B cell (primary cell): ENCODE data around the gene SARM1. TPM values are rescaled to one million over a fixed set of nuclear protein-coding genes. Genes with fewer than 3 reads are reported as not detected.

ENCODE experiments used
- ATAC-seq: fragments of 200-7000 bp; cut with Tn5 transposase; one replicate; pipeline ENCODE4 v1.10.0; 2021; ENCODE audit warnings: low read depth, mild to moderate bottlenecking, moderate number of reproducible peaks, moderate library complexity
- CTCF ChIA-PET: fragments of 350-600 bp; sonication (Branson Sonifier 250); formaldehyde crosslinking; loops from one replicate; lab custom pipeline; 2021; ENCODE audit warnings: antibody characterized with exemption, inconsistent platforms; lab: Charles Lee
- POLR2A ChIA-PET: fragments of 350-600 bp; sonication (Branson Sonifier 250); formaldehyde crosslinking; loops from one replicate; lab custom pipeline; 2021; ENCODE audit warnings: antibody characterized with exemption; lab: Charles Lee
- DNase-seq: peaks from one replicate; pipeline ENCODE4 v3.0.0; 2013
- H2AFZ ChIP-seq: 2 replicates; pipeline ENCODE4 v1.6.1; 2012; ENCODE audit warnings: mild to moderate bottlenecking, low read depth, low read length; ENCODE audit not compliant: insufficient read depth, poor library complexity, severe bottlenecking
- H3K27ac ChIP-seq, 2 donors: 1 replicate in 1 of 2; 2 replicates in 1 of 2; pipeline ENCODE4 v1.5.1; 2012 to 2013; ENCODE audit warnings: low read length in 2 of 2, mild to moderate bottlenecking in 2 of 2, moderate library complexity in 1 of 2
- H3K27me3 ChIP-seq, 4 experiments: fragments of 200-600 bp in 1 of 4; sonication (generic) in 1 of 4; replicated peaks in 1 of 4; 1 replicate in 2 of 4; 2 replicates in 2 of 4; pipeline versions ENCODE4 v1.6.1 to v1.7.0; 2013 to 2016; ENCODE audit warnings: low read length in 3 of 4, mild to moderate bottlenecking in 2 of 4, mixed read lengths in 1 of 4, moderate library complexity in 1 of 4; ENCODE audit not compliant: insufficient read depth in 4 of 4, control insufficient read depth in 3 of 4; ENCODE audit errors: control extremely low read depth in 1 of 4
- H3K36me3 ChIP-seq, 2 experiments: replicated peaks in 1 of 2; 1 replicate in 1 of 2; 2 replicates in 1 of 2; pipeline versions ENCODE4 v1.6.1 to v1.7.1; 2013; ENCODE audit warnings: low read length in 1 of 2; ENCODE audit not compliant: insufficient read depth in 2 of 2, control insufficient read depth in 1 of 2; ENCODE audit errors: control extremely low read depth in 1 of 2, extremely low read depth in 1 of 2
- H3K4me1 ChIP-seq, 2 donors: fragments of 200-600 bp in 1 of 2; sonication (generic) in 1 of 2; 1 replicate in 1 of 2; 2 replicates in 1 of 2; pipeline versions ENCODE4 v1.5.1 to v1.6.1; 2013 to 2017; ENCODE audit warnings: low read length in 2 of 2; ENCODE audit not compliant: control insufficient read depth in 2 of 2, insufficient read depth in 2 of 2
- H3K4me2 ChIP-seq: replicated peaks from 2 replicates; pipeline ENCODE3; 2012; ENCODE audit warnings: mild to moderate bottlenecking, low read depth, low read length; ENCODE audit not compliant: poor library complexity, severe bottlenecking
- H3K4me3 ChIP-seq, 5 experiments: fragments of 200-600 bp in 1 of 5; sonication (generic) in 1 of 5; 1 replicate in 3 of 5; 2 replicates in 2 of 5; pipeline versions ENCODE4 v1.5.1 to v1.7.0; 2011 to 2016; ENCODE audit warnings: low read length in 4 of 5, mild to moderate bottlenecking in 4 of 5, low read depth in 2 of 5, control low read depth in 1 of 5, moderate library complexity in 1 of 5; ENCODE audit not compliant: insufficient read depth in 1 of 5; ENCODE audit errors: control extremely low read depth in 1 of 5, extremely low read depth in 1 of 5
- H3K79me2 ChIP-seq: fragments of 200-600 bp; sonication (generic); one replicate; pipeline ENCODE4 v1.6.0; 2016; ENCODE audit warnings: low read length; ENCODE audit not compliant: control insufficient read depth, insufficient read depth
- H3K9ac ChIP-seq: fragments of 200-600 bp; sonication (generic); 2 replicates; pipeline ENCODE4 v1.6.1; 2017; ENCODE audit warnings: mild to moderate bottlenecking, low read length, moderate library complexity
- H3K9me3 ChIP-seq, 3 donors: one replicate each; pipeline versions ENCODE4 v1.6.1 to v1.7.1; 2013; ENCODE audit warnings: low read length in 2 of 3; ENCODE audit not compliant: control insufficient read depth in 2 of 3, insufficient read depth in 1 of 3; ENCODE audit errors: control extremely low read depth in 1 of 3
- H4K20me1 ChIP-seq: 2 replicates; pipeline ENCODE4 v1.6.0; 2012; ENCODE audit warnings: mild to moderate bottlenecking, low read length; ENCODE audit not compliant: insufficient read depth, control insufficient read depth, poor library complexity, severe bottlenecking
- H3K27ac Mint-ChIP-seq: one replicate; pipeline ENCODE4 v1.8.0; 2021; ENCODE audit warnings: mixed read lengths
- H3K27me3 Mint-ChIP-seq: one replicate; pipeline ENCODE4 v1.8.0; 2021; ENCODE audit warnings: mixed read lengths
- H3K4me1 Mint-ChIP-seq: one replicate; pipeline ENCODE4 v1.8.0; 2021; ENCODE audit warnings: mixed read lengths
- H3K4me3 Mint-ChIP-seq: one replicate; pipeline ENCODE4 v1.8.0; 2021; ENCODE audit warnings: mixed read lengths
- H3K9me3 Mint-ChIP-seq: one replicate; pipeline ENCODE4 v1.8.0; 2022; ENCODE audit warnings: mixed read lengths; ENCODE audit not compliant: insufficient read depth
- CTCF ChIP-seq: fragments of 200-600 bp; IDR thresholded peaks from one replicate; pipeline ENCODE4 v1.8.0; 2022; ENCODE audit warnings: antibody characterized with exemption, mild to moderate bottlenecking
- EZH2 ChIP-seq: IDR thresholded peaks from 2 replicates; pipeline ENCODE4 v1.6.1; 2012; ENCODE audit warnings: borderline replicate concordance, low read depth, mild to moderate bottlenecking, moderate library complexity, low read length; ENCODE audit not compliant: insufficient read depth, poor library complexity, severe bottlenecking
- WGBS: methylation state at CpG from one replicate; pipeline ENCODE4 v1.1.5; 2013; ENCODE audit warnings: missing lambda C conversion rate; ENCODE audit not compliant: insufficient coverage; 5-methylcytosine and 5-hydroxymethylcytosine counted together
- intact Hi-C: fragments of 100-400 bp; cut with micrococcal nuclease; formaldehyde crosslinking; loops from one replicate; pipeline ENCODE4 v1.10.0; 2022
- polyA plus RNA-seq: library from polyadenylated mRNA; depleted of rRNA; stranded (reverse); fragments of >200 nt; gene quantifications from 2 replicates; pipeline ENCODE4 v1.2.3, GENCODE V29; 2012
- total RNA-seq, 2 donors: library from RNA; stranded (reverse); fragments of 120-200 nt in 1 of 2; gene quantifications; 1 replicate in 1 of 2; 2 replicates in 1 of 2; pipeline versions ENCODE4 v1.2.3 to v1.2.4, GENCODE V29; 2013 to 2022

The SARM1 gene
- total and polyA plus RNA-seq, 2 donors (not counting 1 experiment from before 2014, with no cell fraction given) = 22.5 to 32.8 TPM

DNA sequence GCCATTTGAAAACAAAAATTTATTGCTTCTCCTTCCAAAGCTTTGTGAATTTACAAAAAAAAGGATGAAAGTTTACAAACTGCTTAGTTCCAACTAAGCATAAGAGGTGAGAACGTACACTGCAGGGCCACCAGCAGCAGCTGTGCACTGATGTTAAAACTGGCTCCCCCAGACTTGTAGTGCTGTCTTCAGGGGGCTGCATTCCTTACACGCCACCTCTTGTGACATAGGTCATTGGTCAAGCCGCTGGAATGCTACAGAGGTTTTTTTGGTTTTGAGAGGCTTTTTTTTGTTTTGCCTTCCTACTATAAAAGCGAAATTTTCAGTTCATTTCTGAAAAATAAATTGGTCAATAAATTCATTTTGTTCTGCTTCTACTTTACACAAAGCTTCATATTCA, 43.2 kb upstream of the SARM1 start:
- H3K27me3 ChIP-seq = no peaks in the 10 kb centered on the region
- peaks cover 19% of the 10 kb centered on the region for H3K79me2 ChIP-seq
- CTCF ChIA-PET = no interaction called here
- POLR2A ChIA-PET = no interaction called here
- intact Hi-C loops = no loop called here
- H3K4me1 ChIP-seq = no peaks in the 10 kb centered on the region
- H4K20me1 ChIP-seq = peaks cover 9% of the 10 kb centered on the region
- 95% methylated on average over 2 of the region's 4 CpGs for WGBS
- H3K4me3 ChIP-seq = no peak overlapping the region
- Mint-ChIP-seq H3K4me3 (no peak overlapping the region), H3K27me3 (no peaks in the 10 kb centered on the region), H3K4me1 (peaks cover 7% of the 10 kb centered on the region), H3K27ac (no peak overlapping the region), H3K9me3 (no peaks in the 10 kb centered on the region)
- H2AFZ ChIP-seq = no peak overlapping the region
- no peak for ATAC-seq
- H3K9me3 ChIP-seq = no peaks in the 10 kb centered on the region
- no peak overlapping the region for H3K4me2 ChIP-seq
- H3K27ac ChIP-seq = no peak overlapping the region
- TF ChIP-seq EZH2 = no peak
- no peak for TF ChIP-seq CTCF
- no peak overlapping the region for H3K9ac ChIP-seq
- no peak for DNase-seq
- H3K36me3 ChIP-seq = peaks cover 0 to 47% of the 10 kb centered on the region in 2 experiments

DNA sequence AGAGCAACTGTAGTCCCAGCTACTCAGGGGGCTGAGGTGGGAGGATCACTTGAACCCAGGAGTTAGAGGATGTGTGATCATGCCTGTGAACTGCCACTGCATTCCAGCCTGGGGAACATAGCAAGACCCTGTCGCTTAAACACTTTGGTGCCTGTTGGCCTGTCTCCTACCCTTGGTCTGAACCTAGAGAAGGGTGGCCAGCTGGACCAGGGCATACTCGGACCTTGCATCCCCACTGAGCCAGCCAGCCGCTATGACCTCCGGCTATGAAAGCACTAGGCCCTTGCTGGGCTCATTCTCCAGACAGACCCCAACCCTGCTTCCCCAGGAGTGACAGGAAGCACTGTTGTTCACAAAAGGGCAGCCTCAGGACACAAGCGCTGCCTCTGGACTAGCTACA, 40.8 kb upstream of the SARM1 start:
- Mint-ChIP-seq H3K9me3 (no peaks in the 10 kb centered on the region), H3K27me3 (no peaks in the 10 kb centered on the region), H3K4me1 (peaks cover 20% of the 10 kb centered on the region), H3K27ac (no peak overlapping the region), H3K4me3 (no peak overlapping the region)
- no peaks in the 10 kb centered on the region for H3K9me3 ChIP-seq
- H3K4me3 ChIP-seq = no peak overlapping the region
- TF ChIP-seq CTCF (no peak), EZH2 (no peak)
- intact Hi-C loops = no loop called here
- no peak overlapping the region for H3K4me2 ChIP-seq
- H2AFZ ChIP-seq = no peak overlapping the region
- no peaks in the 10 kb centered on the region for H3K27me3 ChIP-seq
- ChIA-PET CTCF (no interaction called here), POLR2A (no interaction called here)
- ATAC-seq (no peak), DNase-seq (no peak)
- no peak overlapping the region for H3K9ac ChIP-seq
- peaks cover 9 to 14% of the 10 kb centered on the region in 2 donors for H3K4me1 ChIP-seq
- H4K20me1 ChIP-seq = peaks cover 9% of the 10 kb centered on the region
- no peak overlapping the region for H3K27ac ChIP-seq
- peaks cover 38% of the 10 kb centered on the region for H3K79me2 ChIP-seq
- H3K36me3 ChIP-seq = peaks cover 0 to 47% of the 10 kb centered on the region in 2 experiments
- 98% methylated on average over 4 of the region's 5 CpGs for WGBS
